NCI-H345 treated with DMSO at 0.1 percent for 48 hours (cell line): ENCODE results near the gene HIBADH.
A peak's percentile ranks its signal among the peaks of the same experiment; 100 is the strongest.

Experiments
- DNase-seq: peaks from one replicate; lab custom pipeline; 2025; ENCODE audit not compliant: unreplicated experiment; lab: John Stamatoyannopoulos, UW

The HIBADH gene

GRCh38 chr7:27553273-27553672 lies 109.4 kb downstream of the HIBADH start:
- no peak for DNase-seq

GRCh38 chr7:27551803-27552400 lies 110.8 kb downstream of the HIBADH start:
- DNase-seq: peak; percentile 7

- DNase-seq: no peak
Observed at GRCh38 chr7:27549606-27550005, 113.1 kb downstream of the HIBADH start.

- no peak for DNase-seq
Observed at GRCh38 chr7:27548304-27548703, 114.4 kb downstream of the HIBADH start.

GRCh38 chr7:27547401-27547800 lies 115.3 kb downstream of the HIBADH start:
- no peak for DNase-seq

GRCh38 chr7:27546610-27547009 lies 116.1 kb downstream of the HIBADH start:
- no peak for DNase-seq

- DNase-seq: no peak
Observed at GRCh38 chr7:27535795-27536194, 126.9 kb downstream of the HIBADH start.

GRCh38 chr7:27533652-27534081 lies 129.0 kb downstream of the HIBADH start:
- DNase-seq: no peak

- no peak for DNase-seq
Observed at GRCh38 chr7:27532314-27532713, 130.4 kb downstream of the HIBADH start.

GRCh38 chr7:27527348-27527714 lies 135.4 kb downstream of the HIBADH start:
- DNase-seq: no peak

GRCh38 chr7:27526611-27527347 lies 135.9 kb downstream of the HIBADH start:
- no peak for DNase-seq

- no peak for DNase-seq
Observed at GRCh38 chr7:27526131-27526530, 136.6 kb downstream of the HIBADH start.

GRCh38 chr7:27523321-27523720 lies 139.4 kb downstream of the HIBADH start:
- DNase-seq: no peak

- DNase-seq: no peak
Observed at GRCh38 chr7:27522566-27522965, 140.1 kb downstream of the HIBADH start.

GRCh38 chr7:27520815-27521790 lies 141.6 kb downstream of the HIBADH start:
- DNase-seq: no peak

- DNase-seq: no peak
Observed at GRCh38 chr7:27519793-27520469, 142.8 kb downstream of the HIBADH start.

GRCh38 chr7:27518561-27519350 lies 143.9 kb downstream of the HIBADH start:
- no peak for DNase-seq

- DNase-seq: no peak
Observed at GRCh38 chr7:27516421-27516820, 146.3 kb downstream of the HIBADH start.

- no peak for DNase-seq
Observed at GRCh38 chr7:27515933-27516332, 146.8 kb downstream of the HIBADH start.

GRCh38 chr7:27514861-27515260 lies 147.8 kb downstream of the HIBADH start:
- DNase-seq: no peak
